ENCODE measurements around the gene NRIP2. TPM values are rescaled to one million over a fixed set of nuclear protein-coding genes. Genes with fewer than 3 reads are reported as not detected.
A peak's percentile ranks its signal among the peaks of the same experiment; 100 is the strongest.

Gene NRIP2
- total RNA-seq, 1 donor from 2014 or later, result 9.7 TPM

DNA sequence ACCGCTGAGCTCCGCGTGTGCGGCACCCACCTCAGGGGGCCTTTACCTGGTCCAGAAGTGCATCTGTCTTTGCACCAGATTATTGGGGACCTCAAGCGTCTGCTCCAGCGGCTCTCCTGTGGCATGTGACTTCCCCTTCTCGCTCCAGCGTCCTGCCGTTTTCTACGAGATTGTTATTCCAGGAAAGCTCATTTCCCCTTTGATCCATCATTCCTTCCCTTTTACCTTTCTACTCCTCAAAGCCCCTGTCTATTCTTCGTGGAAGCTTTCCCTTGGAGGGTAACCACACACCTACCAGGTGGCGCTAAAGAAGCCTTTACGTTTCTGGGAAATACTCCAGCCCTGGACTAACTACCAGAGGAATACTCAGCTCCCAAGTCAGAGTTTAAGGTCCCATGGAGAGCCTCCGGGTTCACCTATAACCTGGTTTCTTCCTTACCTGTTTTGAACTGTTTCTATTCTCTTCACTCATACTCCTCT, 38.6 kb downstream of the NRIP2 start:
- H3K36me3 ChIP-seq, result peaks cover 35 to 39% of the 10 kb centered on the region in 2 donors
- intact Hi-C loops (cut with DNase I), result no loop called here

DNA sequence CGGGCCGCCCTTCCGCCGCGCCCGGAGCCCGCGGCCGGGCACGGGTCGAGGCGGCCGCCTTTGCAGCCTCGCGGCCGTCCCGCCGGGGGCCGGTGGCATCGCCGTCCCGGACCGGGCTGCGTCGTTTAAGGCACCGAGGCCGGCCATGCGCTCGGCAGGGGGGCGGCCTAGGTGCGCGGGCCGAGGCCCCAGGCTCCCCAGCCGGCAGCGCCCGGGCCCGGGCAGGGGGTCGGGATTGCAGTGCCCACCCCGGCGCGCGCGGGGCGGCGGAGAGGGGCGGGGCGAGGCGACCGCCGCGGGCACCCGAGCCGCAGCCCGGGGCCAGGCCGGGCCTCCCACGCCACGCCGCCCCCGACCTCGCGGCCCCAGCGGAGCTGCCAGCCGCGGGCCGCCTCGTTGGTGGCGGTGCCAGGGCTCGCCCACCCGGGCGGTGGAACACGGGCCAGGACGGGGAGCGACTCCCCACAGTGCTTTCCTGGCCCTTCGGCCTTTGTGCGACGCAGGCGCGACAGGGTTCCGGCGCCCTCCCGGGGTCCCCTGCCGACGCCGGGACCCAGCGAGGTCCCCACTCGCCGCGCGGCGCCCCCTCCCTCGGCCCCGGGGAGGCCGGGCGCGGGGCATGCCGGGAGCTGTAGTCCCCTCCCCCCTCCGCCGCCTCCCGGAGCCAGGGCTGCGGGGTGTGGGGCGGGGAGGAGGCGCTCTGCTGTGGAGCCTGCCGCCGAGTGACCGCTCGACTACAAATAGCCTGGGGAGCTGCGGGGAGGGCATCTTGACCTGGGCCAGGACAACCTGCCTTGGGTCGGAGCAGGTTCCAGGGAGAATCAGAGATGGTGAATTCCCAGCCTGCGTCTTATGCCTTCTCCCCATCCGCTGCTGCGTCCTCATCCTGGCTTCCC, 39.3 kb downstream of the NRIP2 start:
- Histone ChIP-seq H3K27ac (peak overlapping the region; percentile 64 to 88), H3K27me3 (no peaks in the 10 kb centered on the region), H3K4me1 (peaks cover 13 to 19% of the 10 kb centered on the region in 2 donors), H3K36me3 (peaks cover 28 to 32% of the 10 kb centered on the region in 2 donors), H3K4me3 (peak overlapping the region; percentile 82 to 84), H3K9me3 (no peaks in the 10 kb centered on the region)
- intact Hi-C loops (cut with DNase I), result loop anchor here (2.0 kb wide), 1 partner anchor 17 kb away; the partner anchor contains the start of gene ITFG2
- DNase-seq (ENCODE audit: low spot score in 2 of 2), result peak; percentile 60 to 90
- TF ChIP-seq, protein P1, sequence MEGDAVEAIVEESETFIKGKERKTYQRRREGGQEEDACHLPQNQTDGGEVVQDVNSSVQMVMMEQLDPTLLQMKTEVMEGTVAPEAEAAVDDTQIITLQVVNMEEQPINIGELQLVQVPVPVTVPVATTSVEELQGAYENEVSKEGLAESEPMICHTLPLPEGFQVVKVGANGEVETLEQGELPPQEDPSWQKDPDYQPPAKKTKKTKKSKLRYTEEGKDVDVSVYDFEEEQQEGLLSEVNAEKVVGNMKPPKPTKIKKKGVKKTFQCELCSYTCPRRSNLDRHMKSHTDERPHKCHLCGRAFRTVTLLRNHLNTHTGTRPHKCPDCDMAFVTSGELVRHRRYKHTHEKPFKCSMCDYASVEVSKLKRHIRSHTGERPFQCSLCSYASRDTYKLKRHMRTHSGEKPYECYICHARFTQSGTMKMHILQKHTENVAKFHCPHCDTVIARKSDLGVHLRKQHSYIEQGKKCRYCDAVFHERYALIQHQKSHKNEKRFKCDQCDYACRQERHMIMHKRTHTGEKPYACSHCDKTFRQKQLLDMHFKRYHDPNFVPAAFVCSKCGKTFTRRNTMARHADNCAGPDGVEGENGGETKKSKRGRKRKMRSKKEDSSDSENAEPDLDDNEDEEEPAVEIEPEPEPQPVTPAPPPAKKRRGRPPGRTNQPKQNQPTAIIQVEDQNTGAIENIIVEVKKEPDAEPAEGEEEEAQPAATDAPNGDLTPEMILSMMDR (IDR thresholded peaks at IDR 0.05), result peak in 1 of 3 experiments; percentile 14

More for the DNA sequence above, 38.6 kb downstream of the NRIP2 start:
- TF ChIP-seq, protein P1 (IDR thresholded peaks at IDR 0.05), result no peak
- peak overlapping the region in 1 of 2 donors; percentile 88 for H3K27ac ChIP-seq
- peak overlapping the region; percentile 82 to 84 for H3K4me3 ChIP-seq
- H3K4me1 ChIP-seq, result peaks cover 13 to 21% of the 10 kb centered on the region in 2 donors
- H3K27me3 ChIP-seq, result no peaks in the 10 kb centered on the region
- no peaks in the 10 kb centered on the region for H3K9me3 ChIP-seq
- DNase-seq (ENCODE audit: low spot score in 2 of 2), result peak in 1 of 2 donors; percentile 40

DNA sequence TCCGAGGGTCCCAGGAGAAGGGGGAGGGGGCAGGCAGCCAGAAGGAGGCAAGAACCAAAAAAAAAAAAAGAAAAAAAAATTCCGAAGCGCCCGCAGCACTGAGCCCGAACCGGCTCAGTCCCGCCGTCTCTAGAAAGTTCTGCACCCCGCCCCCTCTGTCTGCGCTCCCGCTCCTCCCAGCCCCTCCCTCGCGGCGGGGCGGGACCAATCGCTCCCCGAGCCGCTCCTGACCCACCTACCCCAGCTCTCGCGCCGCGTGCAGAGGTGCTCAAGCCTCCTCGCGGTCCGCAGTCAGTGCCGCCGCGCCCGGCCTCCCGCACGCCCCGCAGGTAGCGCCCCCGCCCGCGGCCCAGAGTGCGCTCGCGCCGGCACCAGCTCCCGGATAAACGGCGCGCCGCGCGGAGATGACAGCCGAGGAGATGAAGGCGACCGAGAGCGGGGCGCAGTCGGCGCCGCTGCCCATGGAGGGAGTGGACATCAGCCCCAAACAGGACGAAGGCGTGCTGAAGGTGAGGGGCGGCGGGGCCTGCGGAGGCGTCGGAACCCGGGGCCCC, 40.0 kb downstream of the NRIP2 start, which contains the start of gene FKBP4:
Gene FKBP4 (plus strand): TSS at position 235 of the 554 bp plus-strand sequence. CDS start 170 bp downstream, at position 405.
- peak; percentile 65 to 95 for DNase-seq (ENCODE audit: low spot score in 2 of 2)
- Histone ChIP-seq H3K9me3 (no peaks in the 10 kb centered on the region), H3K27ac (peak within 1 kb of the TSS; percentile 64 to 88), H3K4me1 (peaks cover 13 to 19% of the 10 kb centered on the region in 2 donors), H3K4me3 (peak within 1 kb of the TSS; percentile 82 to 84), H3K27me3 (no peaks in the 10 kb centered on the region), H3K36me3 (peaks cover 21 to 25% of the 10 kb centered on the region in 2 donors)
- intact Hi-C loops (cut with DNase I), result loop anchor here (2.0 kb wide), 1 partner anchor 18 kb away; the partner anchor contains the start of gene ITFG2
- TF ChIP-seq, protein P1 (IDR thresholded peaks at IDR 0.05), result no peak

DNA sequence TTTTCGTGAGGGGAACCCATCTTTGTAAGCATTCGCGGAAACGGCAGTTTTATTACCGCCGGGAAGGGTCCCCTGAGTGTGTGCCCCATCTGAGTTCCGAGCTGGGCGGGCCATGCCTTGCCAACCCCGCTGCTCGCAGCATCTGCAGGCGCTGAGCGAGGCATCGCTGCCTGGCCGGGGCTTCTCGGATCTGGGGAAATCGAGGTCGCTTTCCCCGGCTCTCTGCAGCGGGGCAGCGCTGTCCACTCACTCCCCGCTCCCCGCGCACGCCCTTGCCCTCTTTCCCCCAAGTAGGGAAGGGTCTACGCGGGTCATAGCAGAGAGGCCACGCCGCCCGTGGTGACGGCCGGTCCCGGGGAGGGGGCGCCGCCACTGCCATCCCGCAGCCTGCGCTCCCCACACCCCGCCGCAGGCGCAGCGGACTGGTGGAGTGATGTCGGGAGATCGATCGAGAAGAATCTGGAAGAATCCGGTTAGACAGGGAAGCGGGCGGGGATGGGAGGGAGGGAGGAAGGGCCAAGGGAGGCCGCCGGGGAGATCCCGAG, 40.6 kb downstream of the NRIP2 start:
- peak overlapping the region; percentile 56 to 88 for H3K27ac ChIP-seq
- peaks cover 16 to 19% of the 10 kb centered on the region in 2 donors for H3K36me3 ChIP-seq
- no peaks in the 10 kb centered on the region for H3K27me3 ChIP-seq
- no peak for DNase-seq (ENCODE audit: low spot score in 2 of 2)
- intact Hi-C loops (cut with DNase I), result loop anchor here (2.0 kb wide), 1 partner anchor 19 kb away; the partner anchor contains the start of gene ITFG2
- TF ChIP-seq, protein P1 (IDR thresholded peaks at IDR 0.05), result no peak
- H3K9me3 ChIP-seq, result no peaks in the 10 kb centered on the region
- H3K4me1 ChIP-seq, result peaks cover 13 to 19% of the 10 kb centered on the region in 2 donors
- H3K4me3 ChIP-seq, result peak overlapping the region; percentile 82 to 84

DNA sequence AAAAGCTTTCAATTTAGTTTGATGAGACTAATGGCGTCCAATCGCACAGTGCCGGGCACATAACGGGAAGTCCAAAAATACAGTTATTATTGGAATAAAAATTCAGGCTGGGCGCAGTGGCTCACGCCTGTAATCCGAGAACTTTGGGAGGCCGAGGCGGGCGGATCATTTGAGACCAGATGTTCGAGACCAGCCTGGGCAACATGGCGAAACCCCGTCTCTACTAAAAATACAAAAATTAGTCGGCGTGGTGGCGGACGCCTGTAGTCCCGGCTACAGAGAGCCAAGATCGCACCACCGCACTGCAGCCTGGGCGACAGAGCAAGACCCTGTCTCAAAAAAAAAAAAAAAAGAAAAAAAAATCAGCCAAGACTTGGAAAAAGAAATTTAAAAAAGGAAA, 41.3 kb downstream of the NRIP2 start:
- TF ChIP-seq, protein P1 (IDR thresholded peaks at IDR 0.05), result no peak
- peak overlapping the region in 1 of 2 donors; percentile 84 for H3K4me3 ChIP-seq
- H3K9me3 ChIP-seq, result no peaks in the 10 kb centered on the region
- intact Hi-C loops (cut with DNase I), result no loop called here
- peak in 1 of 2 donors; percentile 42 for DNase-seq (ENCODE audit: low spot score in 2 of 2)
- H3K4me1 ChIP-seq, result peaks cover 13 to 19% of the 10 kb centered on the region in 2 donors
- no peaks in the 10 kb centered on the region for H3K27me3 ChIP-seq
- no peak overlapping the region for H3K27ac ChIP-seq
- H3K36me3 ChIP-seq, result peaks cover 9 to 12% of the 10 kb centered on the region in 2 donors

All from ascending aorta (tissue), 2 donors.